DOHH2 (cell line): ENCODE results near the gene AEBP1.

Experiments used
- H3F3A ChIP-seq: fragments of 200-600 bp; sonication (generic), shearing (Covaris generic); 2 replicates; pipeline ENCODE4 v1.6.0; 2016; ENCODE audit warnings: antibody characterized with exemption, mild to moderate bottlenecking; ENCODE audit not compliant: control insufficient read depth, insufficient read depth
- H3K27ac ChIP-seq: fragments of 200-600 bp; sonication (generic); 2 replicates; pipeline ENCODE4 v1.5.1; 2014; ENCODE audit warnings: low read depth, mild to moderate bottlenecking, low read length, moderate library complexity
- H3K27me3 ChIP-seq: fragments of 200-600 bp; sonication (generic); 2 replicates; pipeline ENCODE4 v1.6.1; 2014; ENCODE audit warnings: mild to moderate bottlenecking, low read length, mixed read lengths; ENCODE audit not compliant: control insufficient read depth
- H3K36me3 ChIP-seq: fragments of 200-600 bp; sonication (generic); 2 replicates; pipeline ENCODE4 v1.6.1; 2014; ENCODE audit warnings: mild to moderate bottlenecking, low read length, moderate library complexity, mixed read lengths; ENCODE audit not compliant: control insufficient read depth
- H3K4me1 ChIP-seq: fragments of 200-600 bp; sonication (generic); 2 replicates; pipeline ENCODE4 v1.6.1; 2014; ENCODE audit warnings: mild to moderate bottlenecking, low read length, mixed read lengths; ENCODE audit not compliant: control insufficient read depth
- H3K4me2 ChIP-seq: fragments of 200-600 bp; sonication (generic); 2 replicates; pipeline ENCODE4 v1.6.0; 2014; ENCODE audit warnings: mild to moderate bottlenecking, low read length, moderate library complexity
- H3K4me3 ChIP-seq: fragments of 200-600 bp; sonication (generic); 2 replicates; pipeline ENCODE4 v1.5.1; 2014; ENCODE audit warnings: mild to moderate bottlenecking, low read length, mixed read lengths
- H3K79me2 ChIP-seq: fragments of 200-600 bp; sonication (generic); 2 replicates; pipeline ENCODE4 v1.6.1; 2014; ENCODE audit warnings: mild to moderate bottlenecking, low read length, mixed read lengths; ENCODE audit not compliant: control insufficient read depth
- H3K9me2 ChIP-seq: fragments of 200-600 bp; sonication (generic); replicated peaks from 2 replicates; pipeline ENCODE4 v1.6.1; 2014; ENCODE audit warnings: mild to moderate bottlenecking, low read length, mixed read lengths; ENCODE audit not compliant: control insufficient read depth
- H3K9me3 ChIP-seq: fragments of 200-600 bp; sonication (generic); 2 replicates; pipeline ENCODE4 v1.6.1; 2014; ENCODE audit warnings: antibody characterized with exemption, low read length, mixed read lengths; ENCODE audit not compliant: control insufficient read depth, insufficient read depth
- H4K20me1 ChIP-seq: fragments of 200-600 bp; sonication (generic); 2 replicates; pipeline ENCODE4 v1.6.0; 2014; ENCODE audit warnings: low read depth, mild to moderate bottlenecking, antibody characterized with exemption, low read length, moderate library complexity; ENCODE audit not compliant: control insufficient read depth, insufficient read depth
- CTCF ChIP-seq: fragments of 200-600 bp; sonication (generic); IDR thresholded peaks from one replicate; pipeline ENCODE4 v1.5.1; 2014; ENCODE audit warnings: antibody characterized with exemption, mild to moderate bottlenecking, low read depth, low read length; ENCODE audit not compliant: poor library complexity, severe bottlenecking
- EZH2phosphoT487 ChIP-seq: fragments of 200-600 bp; sonication (generic); IDR thresholded peaks from 2 replicates; pipeline ENCODE4 v1.6.1; 2017; ENCODE audit warnings: borderline replicate concordance, mild to moderate bottlenecking, antibody characterized with exemption, low read length, moderate library complexity, mixed read lengths

Gene AEBP1

GRCh38 chr7:44066111-44066460, 38.1 kb upstream of the AEBP1 start:
- TF ChIP-seq CTCF (no peak), EZH2phosphoT487 (no peak)
- H3K27ac ChIP-seq = no peak overlapping the region
- peaks cover 14% of the 10 kb centered on the region for H3K36me3 ChIP-seq

GRCh38 chr7:44066494-44067063, 37.6 kb upstream of the AEBP1 start:
- H3F3A ChIP-seq = peaks cover 17% of the 10 kb centered on the region
- no peak overlapping the region for H3K4me2 ChIP-seq
- peaks cover 41% of the 10 kb centered on the region for H3K27me3 ChIP-seq
- no peak overlapping the region for H3K27ac ChIP-seq
- 0 out of 2 replicates have a peak, but pooled peaks cover 6% of the 10 kb centered on the region for H4K20me1 ChIP-seq
- no peaks in the 10 kb centered on the region for H3K9me3 ChIP-seq
- H3K4me1 ChIP-seq = peaks cover 18% of the 10 kb centered on the region
- H3K36me3 ChIP-seq = peaks cover 9% of the 10 kb centered on the region
- H3K4me3 ChIP-seq = no peak overlapping the region
- TF ChIP-seq CTCF (no peak), EZH2phosphoT487 (no peak)
- H3K79me2 ChIP-seq = no peaks in the 10 kb centered on the region
- H3K9me2 ChIP-seq = no peaks in the 10 kb centered on the region

More at GRCh38 chr7:44066111-44066460, 38.1 kb upstream of the AEBP1 start:
- H3K4me3 ChIP-seq = no peak overlapping the region
- H3K79me2 ChIP-seq = no peaks in the 10 kb centered on the region
- H3K4me1 ChIP-seq = peaks cover 18% of the 10 kb centered on the region
- no peaks in the 10 kb centered on the region for H3K9me3 ChIP-seq
- H3K9me2 ChIP-seq = no peaks in the 10 kb centered on the region
- peaks cover 17% of the 10 kb centered on the region for H3F3A ChIP-seq
- H3K4me2 ChIP-seq = no peak overlapping the region
- H4K20me1 ChIP-seq = 0 out of 2 replicates have a peak, but pooled peaks cover 6% of the 10 kb centered on the region
- peaks cover 41% of the 10 kb centered on the region for H3K27me3 ChIP-seq

- Histone ChIP-seq H3K9me2 (no peaks in the 10 kb centered on the region), H3K27me3 (peaks cover 41% of the 10 kb centered on the region), H4K20me1 (0 out of 2 replicates have a peak, but pooled peaks cover 6% of the 10 kb centered on the region), H3F3A (peaks cover 17% of the 10 kb centered on the region), H3K4me1 (peaks cover 18% of the 10 kb centered on the region), H3K4me3 (no peak overlapping the region), H3K27ac (no peak overlapping the region), H3K4me2 (no peak overlapping the region), H3K79me2 (no peaks in the 10 kb centered on the region), H3K9me3 (no peaks in the 10 kb centered on the region), H3K36me3 (peaks cover 8% of the 10 kb centered on the region)
- TF ChIP-seq CTCF (no peak), EZH2phosphoT487 (no peak)
Measured at GRCh38 chr7:44067064-44067951, 36.8 kb upstream of the AEBP1 start.
